MM.1S (cell line): ENCODE results near the gene CDKN2B-AS1.

Experiments
- DNase-seq: peaks from one replicate; pipeline ENCODE4 v3.0.0-alpha.2; 2015
- H2AFZ ChIP-seq: fragments of 300-600 bp; sonication (generic); 2 replicates; pipeline ENCODE4 v1.6.0; 2016; ENCODE audit warnings: antibody characterized with exemption, low read length
- H3F3A ChIP-seq: fragments of 300-600 bp; sonication (generic); 2 replicates; pipeline ENCODE4 v1.6.1; 2016; ENCODE audit warnings: mild to moderate bottlenecking, antibody characterized with exemption, low read length, moderate library complexity, mixed read lengths; ENCODE audit not compliant: insufficient read depth
- H3K27ac ChIP-seq: fragments of 300-600 bp; sonication (generic); 2 replicates; pipeline ENCODE4 v1.5.1; 2016; ENCODE audit warnings: mild to moderate bottlenecking, low read length
- H3K27me3 ChIP-seq: fragments of 300-600 bp; sonication (generic); replicated peaks from 2 replicates; pipeline ENCODE4 v1.6.0; 2016; ENCODE audit warnings: low read length; ENCODE audit not compliant: insufficient read depth
- H3K36me3 ChIP-seq: fragments of 300-600 bp; sonication (generic); replicated peaks from 2 replicates; pipeline ENCODE4 v1.6.1; 2016; ENCODE audit warnings: mild to moderate bottlenecking, low read length, mixed read lengths; ENCODE audit not compliant: insufficient read depth
- H3K4me1 ChIP-seq: fragments of 300-600 bp; sonication (generic); 2 replicates; pipeline ENCODE4 v1.6.1; 2016; ENCODE audit warnings: low read length, mixed read lengths
- H3K4me2 ChIP-seq: fragments of 300-600 bp; sonication (generic); 2 replicates; pipeline ENCODE4 v1.6.0; 2016; ENCODE audit warnings: low read depth, low read length
- H3K4me3 ChIP-seq: fragments of 300-600 bp; sonication (generic); 2 replicates; pipeline ENCODE4 v1.5.1; 2016; ENCODE audit warnings: low read length, mixed read lengths
- H3K79me2 ChIP-seq: fragments of 300-600 bp; sonication (generic); 2 replicates; pipeline ENCODE4 v1.6.1; 2016; ENCODE audit warnings: mixed run types, low read length, mixed read lengths
- H3K9ac ChIP-seq: fragments of 300-600 bp; sonication (generic); 2 replicates; pipeline ENCODE4 v1.6.1; 2016; ENCODE audit warnings: low read length, mixed read lengths
- H3K9me2 ChIP-seq: fragments of 300-600 bp; sonication (generic); replicated peaks from 2 replicates; pipeline ENCODE4 v1.6.1; 2016; ENCODE audit warnings: mild to moderate bottlenecking, low read length, mixed read lengths; ENCODE audit not compliant: insufficient read depth
- H3K9me3 ChIP-seq: fragments of 300-600 bp; sonication (generic); replicated peaks from 2 replicates; pipeline ENCODE4 v1.6.1; 2016; ENCODE audit warnings: mild to moderate bottlenecking, low read length, mixed read lengths; ENCODE audit not compliant: insufficient read depth
- H4K20me1 ChIP-seq: fragments of 300-600 bp; sonication (generic); 2 replicates; pipeline ENCODE4 v1.6.1; 2016; ENCODE audit warnings: mild to moderate bottlenecking, low read length, moderate library complexity, mixed read lengths; ENCODE audit not compliant: insufficient read depth
- CTCF ChIP-seq: fragments of 300-600 bp; sonication (generic); IDR thresholded peaks from 2 replicates; pipeline ENCODE4 v1.5.1; 2016; ENCODE audit warnings: antibody characterized with exemption, low read length, mixed read lengths
- EZH2 ChIP-seq: fragments of 300-600 bp; sonication (generic); optimal IDR thresholded peaks from 2 replicates; pipeline ENCODE3; 2017; ENCODE audit warnings: low read depth, mild to moderate bottlenecking, antibody characterized with exemption, low read length, mixed read lengths
- EZH2phosphoT487 ChIP-seq: fragments of 300-600 bp; sonication (generic); IDR thresholded peaks from 2 replicates; pipeline ENCODE4 v1.6.1; 2018; ENCODE audit warnings: antibody characterized with exemption, low read length

CDKN2B-AS1 gene

GRCh38 chr9:22165144-22165543 is 170.6 kb downstream of the CDKN2B-AS1 start:
- Histone ChIP-seq H3K36me3 (no peaks in the 10 kb centered on the region), H3K9me2 (no peaks in the 10 kb centered on the region), H3K4me2 (no peak overlapping the region), H3K9ac (no peak overlapping the region), H3K4me3 (no peak overlapping the region), H3K27ac (no peak overlapping the region), H2AFZ (no peak overlapping the region), H4K20me1 (no peaks in the 10 kb centered on the region), H3K27me3 (no peaks in the 10 kb centered on the region), H3K9me3 (no peaks in the 10 kb centered on the region), H3K4me1 (no peaks in the 10 kb centered on the region), H3K79me2 (no peaks in the 10 kb centered on the region), H3F3A (no peaks in the 10 kb centered on the region)
- DNase-seq = no peak
- TF ChIP-seq EZH2phosphoT487 (no peak), EZH2 (no peak), CTCF (no peak)

- no peaks in the 10 kb centered on the region for H4K20me1 ChIP-seq
- peaks cover 9% of the 10 kb centered on the region; the same call in 1 of the 2 replicates for H3K4me1 ChIP-seq
- H3K4me3 ChIP-seq = no peak overlapping the region
- no peak overlapping the region for H2AFZ ChIP-seq
- no peaks in the 10 kb centered on the region for H3K9me2 ChIP-seq
- no peak overlapping the region for H3K4me2 ChIP-seq
- no peaks in the 10 kb centered on the region for H3K27me3 ChIP-seq
- no peaks in the 10 kb centered on the region for H3K9me3 ChIP-seq
- no peak overlapping the region for H3K27ac ChIP-seq
- H3F3A ChIP-seq = no peaks in the 10 kb centered on the region
- H3K36me3 ChIP-seq = no peaks in the 10 kb centered on the region
- no peak for TF ChIP-seq CTCF
- no peak for TF ChIP-seq EZH2
- no peak for TF ChIP-seq EZH2phosphoT487
- H3K9ac ChIP-seq = no peak overlapping the region
- no peaks in the 10 kb centered on the region for H3K79me2 ChIP-seq
- no peak for DNase-seq
Measured at GRCh38 chr9:22169243-22169642, 174.7 kb downstream of the CDKN2B-AS1 start.

GRCh38 chr9:22169727-22170503 is 175.3 kb downstream of the CDKN2B-AS1 start:
- no peaks in the 10 kb centered on the region for H3F3A ChIP-seq
- peaks cover 9% of the 10 kb centered on the region; the same call in 1 of the 2 replicates for H3K4me1 ChIP-seq
- H3K27ac ChIP-seq = no peak overlapping the region
- H2AFZ ChIP-seq = no peak overlapping the region
- no peaks in the 10 kb centered on the region for H4K20me1 ChIP-seq
- DNase-seq = no peak
- no peaks in the 10 kb centered on the region for H3K9me2 ChIP-seq
- no peaks in the 10 kb centered on the region for H3K9me3 ChIP-seq
- no peak for TF ChIP-seq EZH2
- no peak for TF ChIP-seq EZH2phosphoT487
- TF ChIP-seq CTCF = no peak
- H3K4me3 ChIP-seq = no peak overlapping the region
- no peaks in the 10 kb centered on the region for H3K27me3 ChIP-seq
- no peaks in the 10 kb centered on the region for H3K36me3 ChIP-seq
- no peak overlapping the region for H3K4me2 ChIP-seq
- H3K79me2 ChIP-seq = no peaks in the 10 kb centered on the region
- H3K9ac ChIP-seq = no peak overlapping the region
